ENCODE data around the gene KRT32.

The KRT32 gene

DNA sequence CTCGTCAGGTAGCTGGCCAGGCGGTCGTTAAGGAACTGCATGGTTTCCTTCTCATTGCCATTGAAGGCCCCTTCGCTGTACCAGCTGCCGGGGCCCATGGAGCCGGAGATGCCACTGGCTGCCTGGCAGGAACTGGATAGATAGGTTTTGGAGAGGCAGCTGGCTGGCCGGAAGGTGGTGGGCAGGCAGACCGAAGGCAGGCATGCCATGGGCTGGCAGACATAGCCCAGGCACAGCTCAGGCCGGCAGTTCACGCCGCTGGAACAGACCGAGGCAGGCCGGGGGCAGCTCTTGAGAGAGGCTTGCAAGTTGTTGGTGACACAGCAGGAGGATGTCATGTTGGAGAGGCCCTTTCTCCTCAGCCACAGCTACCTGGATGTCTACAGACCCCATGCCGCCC, at the start of gene KRT32:
KRT32 (minus strand) TSS at position 399 of the 400 bp plus-strand sequence; CDS start at position 338, 61 bp downstream.
- DNase-seq: no peak

DNA sequence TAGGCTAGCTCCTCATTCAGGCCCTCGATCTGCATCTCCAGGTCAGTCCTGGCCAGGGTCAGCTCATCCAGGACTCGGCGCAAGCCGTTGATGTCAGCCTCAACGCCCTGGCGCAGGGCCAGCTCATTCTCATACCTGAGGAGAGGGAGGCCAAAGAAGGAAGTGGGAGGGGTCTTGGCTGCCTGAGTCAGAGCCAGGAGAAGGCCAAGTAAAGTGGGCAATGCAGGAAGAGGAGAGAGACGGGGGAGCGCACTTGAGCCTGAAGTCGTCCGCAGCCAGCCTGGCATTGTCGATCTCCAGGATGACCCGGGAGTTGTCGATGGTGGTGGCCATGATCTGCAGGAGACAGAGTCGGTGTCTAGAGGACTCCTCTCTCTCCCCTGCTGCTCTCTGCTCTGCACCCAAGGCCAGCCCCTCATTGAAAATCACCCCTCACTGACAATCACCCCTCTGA, 49.7 kb upstream of the KRT32 start:
- no peak for DNase-seq

DNA sequence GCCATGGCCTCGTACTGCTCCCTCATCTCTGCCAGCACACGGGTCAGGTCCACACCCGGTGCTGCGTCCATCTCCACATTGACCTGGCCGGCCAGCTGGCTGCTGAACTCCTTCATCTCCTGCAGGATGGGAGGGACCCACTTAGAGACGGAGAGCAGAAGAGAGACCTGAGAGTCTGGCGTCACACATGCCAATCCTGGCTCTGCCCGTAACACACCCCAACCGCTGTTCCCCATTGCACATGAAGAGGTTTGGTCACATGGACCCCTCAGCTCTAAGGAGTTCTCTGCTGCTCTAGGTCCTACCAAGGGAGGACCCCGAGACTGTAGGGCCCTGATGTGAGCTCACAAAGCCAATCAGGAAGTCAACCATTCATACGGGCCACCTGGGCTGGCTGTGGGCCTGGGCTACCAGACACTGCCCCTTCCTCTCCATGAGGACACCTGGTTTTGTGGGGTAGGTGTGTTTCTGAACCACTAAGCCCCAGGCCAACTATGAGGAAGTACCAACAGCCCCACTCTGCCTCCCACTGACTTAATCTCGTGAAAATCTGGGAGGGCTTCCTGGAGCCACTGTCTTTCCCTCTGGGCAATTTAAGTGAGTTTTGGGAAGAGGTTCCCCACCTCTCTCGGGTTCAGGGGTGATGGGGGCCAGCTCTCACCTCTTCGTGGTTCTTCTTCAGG, 49.1 kb upstream of the KRT32 start:
- no peak for DNase-seq

DNA sequence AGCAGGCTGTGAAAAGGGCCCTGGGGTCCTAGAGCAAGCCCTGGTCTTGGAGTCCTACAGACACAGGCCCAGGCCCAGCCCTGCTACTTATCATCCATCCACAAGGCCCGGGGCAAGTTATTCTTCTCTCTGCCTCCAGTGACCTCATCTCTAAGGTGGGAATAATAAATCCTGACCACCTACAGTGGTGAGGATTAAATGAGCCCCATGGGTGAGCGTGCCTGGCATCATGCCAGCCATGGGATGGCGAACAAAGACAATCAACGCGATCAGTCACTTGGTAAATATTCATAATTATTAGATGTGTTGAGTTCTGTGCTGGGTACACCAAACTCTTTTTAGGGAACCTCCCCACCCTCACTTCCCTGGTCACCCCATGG, 46.0 kb upstream of the KRT32 start:
- peak in 2 of 3 experiments; percentile 87 to 96 for DNase-seq

DNA sequence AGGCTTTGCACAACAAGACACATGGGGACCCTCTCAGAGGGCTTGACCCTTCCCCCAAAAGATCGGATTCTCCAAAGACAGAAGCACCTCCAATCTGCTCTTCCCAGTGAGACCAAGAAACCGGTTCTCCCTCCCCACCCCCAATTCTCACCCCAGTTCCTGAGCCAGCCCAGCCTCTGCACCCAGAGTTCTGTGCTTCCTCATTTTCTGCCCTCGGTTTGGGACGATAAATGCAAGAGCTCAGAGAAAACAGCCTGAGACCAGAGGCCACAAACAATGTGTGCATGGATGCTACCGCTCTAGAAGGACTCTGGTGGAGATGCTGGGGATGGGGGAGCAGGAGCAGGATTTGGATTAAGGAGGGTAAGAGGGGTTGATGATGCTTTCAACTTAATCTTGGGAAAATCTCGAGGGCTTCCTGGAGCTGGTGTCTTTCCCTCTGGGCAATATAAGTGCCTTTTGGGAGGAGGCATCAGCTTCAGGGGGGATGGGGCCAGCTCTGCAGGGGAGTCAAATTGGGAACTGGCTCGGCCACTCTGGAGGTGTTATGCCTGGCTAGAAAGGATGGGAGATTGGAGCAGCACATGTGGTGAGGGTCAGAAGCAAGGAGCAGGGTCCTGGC, 45.5 kb upstream of the KRT32 start:
- DNase-seq: no peak

- no peak for DNase-seq
Observed at GRCh38 chr17:41511716-41512115, 44.5 kb upstream of the KRT32 start.

DNA sequence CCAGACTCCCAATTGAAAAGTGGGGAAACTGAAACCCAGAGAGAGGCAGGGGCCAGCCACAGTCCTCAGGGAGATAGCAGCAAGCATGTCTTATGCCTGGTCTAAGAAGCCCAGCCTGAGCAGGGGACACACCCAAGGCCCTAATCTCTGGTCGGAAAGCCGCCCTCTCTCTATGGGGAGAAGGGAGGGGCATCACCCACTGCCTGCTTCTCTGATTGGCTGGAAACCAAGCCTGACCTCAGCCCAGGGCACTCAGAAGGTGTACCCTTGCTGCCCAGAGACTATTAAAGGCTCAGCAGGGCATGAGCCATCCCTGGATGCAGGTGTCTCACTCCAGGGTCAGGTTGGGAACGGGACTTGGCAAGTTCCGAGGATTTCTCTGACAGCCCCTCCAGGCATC, 43.9 kb upstream of the KRT32 start:
- DNase-seq: peak in 2 of 3 experiments; percentile 65 to 78

DNA sequence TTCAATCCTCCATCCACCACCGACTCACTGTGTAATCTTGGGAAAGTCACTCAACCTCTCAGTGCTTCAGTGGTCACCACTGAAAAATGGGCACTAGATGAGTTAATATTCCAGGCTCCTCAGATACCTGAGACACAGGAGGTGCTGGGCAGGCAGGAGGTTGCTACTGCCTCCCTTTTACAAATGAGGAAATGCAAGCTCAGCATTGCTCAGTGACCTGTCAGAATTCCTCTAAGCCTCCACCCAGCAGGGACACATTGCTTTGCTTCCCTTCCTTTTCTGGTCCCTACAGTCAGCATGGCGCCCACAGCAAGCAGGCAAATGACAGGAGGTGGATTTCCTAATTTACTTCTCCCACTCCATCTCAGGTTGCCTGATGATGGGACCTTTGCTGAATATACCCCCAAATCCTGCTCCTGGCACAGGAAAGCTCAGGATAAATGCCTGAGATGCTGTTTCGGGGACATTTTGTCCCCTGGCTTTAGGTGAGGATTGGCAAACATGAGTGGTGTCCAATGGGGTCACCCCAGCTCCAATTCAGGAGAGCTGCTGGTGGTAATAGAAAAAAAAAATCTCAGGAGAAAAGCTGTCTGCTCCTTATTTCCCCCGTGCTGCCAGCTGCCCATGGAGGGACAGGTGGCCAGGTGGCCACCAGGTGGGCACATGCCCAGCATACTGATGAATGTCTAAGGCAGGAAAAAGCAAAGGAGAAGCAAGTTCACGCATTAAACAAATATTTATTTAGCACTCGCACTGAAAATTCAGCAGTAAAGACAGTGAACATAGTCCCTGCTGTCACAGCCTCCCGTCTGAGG, 43.3 kb upstream of the KRT32 start:
- peak in 2 of 3 experiments; percentile 65 to 78 for DNase-seq

DNA sequence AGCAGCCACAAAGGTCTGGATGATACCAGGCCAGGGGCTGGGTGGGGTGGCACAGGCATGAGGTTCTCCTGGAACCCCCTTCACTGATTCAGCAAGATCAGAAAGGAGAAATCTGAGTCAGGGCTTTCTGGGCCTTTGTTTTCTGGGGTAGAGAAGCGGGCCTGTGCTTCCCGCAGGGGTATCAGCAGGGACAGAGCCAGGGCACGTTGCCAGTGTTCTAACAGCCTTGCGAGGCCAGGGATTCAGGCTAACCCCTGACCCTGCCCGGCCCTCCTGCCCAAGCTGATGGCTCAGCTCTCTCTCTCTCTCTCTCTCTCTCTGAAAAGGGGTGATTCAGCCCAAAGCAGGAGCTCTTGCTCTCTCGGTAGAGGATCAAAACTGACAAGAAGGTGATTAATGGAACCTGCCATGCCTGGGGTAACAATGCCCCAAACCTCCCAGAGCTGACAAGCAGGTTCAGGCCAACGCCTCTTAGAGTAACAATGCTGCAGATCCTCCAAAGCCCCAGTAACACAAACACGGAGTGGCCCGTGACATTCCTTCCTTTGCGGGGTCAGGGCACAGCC, 40.2 kb upstream of the KRT32 start:
- DNase-seq: no peak

- DNase-seq: no peak
Observed at GRCh38 chr17:41505809-41506767, 38.9 kb upstream of the KRT32 start.

DNA sequence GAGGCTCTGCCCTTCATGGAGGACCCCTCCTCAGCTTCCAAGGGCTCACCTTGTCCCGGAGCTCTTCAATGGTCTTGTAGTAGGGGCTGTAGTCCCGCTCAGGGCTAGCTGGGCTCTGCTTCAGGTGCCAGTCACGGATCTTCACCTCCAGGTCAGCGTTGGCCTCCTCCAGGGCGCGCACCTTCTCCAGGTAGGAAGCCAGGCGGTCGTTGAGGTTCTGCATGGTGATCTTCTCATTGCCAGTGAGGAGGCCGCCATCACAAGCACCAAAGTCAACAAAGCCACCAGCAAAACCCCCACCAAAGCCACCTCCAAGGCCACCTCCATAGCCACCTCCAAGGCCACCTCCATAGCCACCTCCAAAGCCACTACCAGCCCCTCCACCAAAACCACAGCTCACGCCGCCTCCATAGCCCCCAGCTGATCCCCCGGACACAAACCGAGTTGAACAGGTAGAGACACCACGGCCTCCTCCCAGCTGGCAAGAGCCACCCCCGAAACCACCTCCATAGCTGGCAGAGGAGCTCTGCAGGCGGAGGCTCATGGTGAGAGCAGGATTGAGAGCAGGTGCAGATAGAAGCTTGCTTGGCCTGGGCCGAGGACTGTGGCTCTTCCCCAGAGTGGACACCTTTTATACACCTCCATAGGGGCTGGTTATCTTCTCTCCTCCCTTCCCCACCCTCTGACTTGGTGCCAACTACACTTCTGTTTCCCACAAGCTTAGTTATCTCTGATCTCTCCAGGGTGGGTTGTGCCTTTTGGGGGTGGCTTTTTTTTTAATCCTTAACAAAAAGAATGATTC, 38.0 kb upstream of the KRT32 start, which contains the start of gene KRT13:
KRT13 (minus strand) TSS at position 606 of the 802 bp plus-strand sequence; CDS start at position 544, 62 bp downstream.
- DNase-seq: no peak

DNA sequence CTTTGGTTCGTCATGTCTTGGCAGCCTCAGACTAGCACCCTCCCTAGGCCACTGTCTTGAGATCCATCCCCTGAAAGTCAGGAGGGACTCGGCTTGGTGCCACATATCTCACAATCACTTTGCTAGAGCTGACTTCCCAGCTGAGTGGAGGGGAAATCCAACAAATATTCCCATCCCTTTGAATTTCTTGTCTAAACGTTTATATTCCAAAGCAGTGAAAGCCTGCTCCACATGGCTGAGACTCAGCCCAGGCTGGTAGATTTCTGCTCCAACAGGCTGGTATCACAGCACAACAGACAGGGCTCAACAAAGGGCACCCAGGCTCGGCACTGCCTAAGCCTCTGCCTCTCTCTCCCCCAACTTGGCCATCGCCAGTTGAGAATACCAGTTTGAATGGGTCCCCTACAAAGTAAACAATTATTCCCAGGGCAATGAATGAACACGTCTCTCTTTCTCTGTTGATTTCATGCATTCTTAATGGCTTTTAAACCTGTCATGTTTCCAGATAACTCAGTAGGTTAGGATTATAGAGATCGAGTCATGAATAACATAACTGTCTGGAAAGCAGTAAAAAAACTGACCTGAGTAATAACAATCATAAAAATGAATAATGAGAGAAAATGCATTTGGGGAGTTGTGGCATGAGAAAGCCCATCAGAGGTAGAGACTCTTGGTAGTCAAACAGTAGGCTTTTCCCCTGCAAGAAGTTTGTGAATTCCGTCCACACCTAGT, 37.2 kb upstream of the KRT32 start:
- no peak for DNase-seq

DNA sequence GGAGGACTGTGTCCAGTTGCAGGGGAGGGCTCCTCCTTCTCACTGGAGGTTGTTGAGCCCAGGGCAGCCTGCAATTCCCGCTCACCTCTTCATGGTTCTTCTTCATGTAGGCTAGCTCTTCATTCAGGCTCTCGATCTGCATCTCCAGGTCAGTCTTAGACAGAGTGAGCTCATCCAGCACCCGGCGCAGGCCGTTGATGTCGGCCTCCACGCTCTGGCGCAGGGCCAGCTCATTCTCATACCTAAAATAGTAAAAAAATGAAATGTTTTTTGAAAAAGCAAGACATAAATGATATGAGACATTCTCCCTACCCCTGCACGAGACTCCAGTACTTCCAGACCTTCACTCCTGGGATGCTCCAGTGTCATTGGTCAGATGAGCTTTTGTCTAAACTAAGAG, 36.0 kb upstream of the KRT32 start:
- no peak for DNase-seq

DNA sequence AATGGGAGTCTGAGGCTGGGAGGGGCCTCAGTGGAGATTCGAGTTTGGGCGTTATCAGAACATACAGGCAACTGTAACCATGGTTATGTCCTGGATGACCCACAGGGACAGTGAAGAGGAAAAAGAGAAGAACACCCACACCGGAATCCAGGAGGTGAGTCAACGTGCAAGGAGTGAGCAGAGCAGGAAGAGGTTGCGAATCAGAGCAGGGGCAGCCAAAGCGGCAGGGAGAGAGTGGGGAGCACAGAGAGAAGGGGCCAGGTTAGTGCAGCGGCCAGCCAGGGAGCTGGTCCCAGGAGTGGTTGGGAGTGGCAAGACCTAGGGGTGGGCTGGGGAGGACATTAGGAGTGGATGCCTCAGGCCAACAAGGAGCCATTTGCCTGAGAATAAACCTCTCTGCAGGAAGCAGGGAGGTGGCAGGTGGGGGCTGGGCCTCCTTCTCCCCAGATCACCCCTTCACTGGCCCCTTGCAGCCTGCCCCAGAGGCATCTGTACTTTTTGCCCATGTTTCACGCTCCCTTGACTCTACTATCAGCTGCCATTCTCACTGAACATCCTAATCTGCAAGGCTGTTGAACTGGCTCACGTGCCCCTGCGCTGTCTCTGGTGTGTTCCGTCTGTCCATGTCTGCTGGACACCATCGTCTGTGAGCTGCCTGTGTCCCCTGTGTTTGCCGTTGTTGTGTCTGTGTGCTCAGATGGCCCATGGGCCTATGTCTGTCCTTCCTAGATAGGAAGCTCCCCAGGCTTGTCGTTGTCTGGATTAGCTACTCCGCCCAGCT, 33.1 kb upstream of the KRT32 start:
- DNase-seq: no peak

DNA sequence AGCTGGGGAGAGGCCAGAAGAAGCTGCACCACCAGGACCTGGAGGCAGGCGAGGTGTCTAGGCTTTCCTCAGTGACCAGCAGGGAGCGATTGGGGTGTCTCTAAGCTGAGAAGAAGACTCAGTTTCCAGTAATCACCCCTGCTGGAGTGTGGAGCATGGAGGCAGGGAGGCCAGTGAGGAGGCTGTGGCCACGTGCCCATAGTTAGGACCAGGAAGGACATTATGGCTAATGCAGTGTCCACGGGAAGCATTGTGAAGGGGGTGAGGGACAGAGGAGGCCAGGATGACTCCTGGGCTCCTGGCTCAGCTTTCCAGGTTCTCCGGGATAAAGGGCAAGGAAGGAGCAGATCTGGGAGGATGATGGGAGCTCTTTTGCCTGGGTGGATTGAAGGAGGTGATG, 32.5 kb upstream of the KRT32 start:
- no peak for DNase-seq

DNA sequence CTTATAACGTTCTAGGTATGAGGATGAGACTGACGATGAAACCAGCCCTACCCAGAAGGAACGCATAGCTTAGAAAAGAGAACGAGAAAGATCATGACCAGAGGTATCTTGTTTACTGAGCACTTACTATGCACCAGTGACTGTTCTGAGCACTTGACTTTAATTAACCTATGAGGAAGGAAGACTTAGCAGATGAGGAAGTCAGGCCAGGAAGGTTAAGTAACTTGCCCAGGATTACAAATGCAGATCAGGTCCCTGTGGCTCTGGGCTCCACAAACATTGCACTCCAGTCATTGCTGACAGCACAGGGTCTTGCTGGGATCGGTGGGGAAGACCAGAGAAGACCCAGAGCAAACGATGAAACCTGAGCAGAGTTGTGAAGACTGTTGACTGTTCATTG, 31.1 kb upstream of the KRT32 start:
- DNase-seq: no peak

- DNase-seq: peak in 2 of 3 experiments; percentile 11 to 38
Observed at GRCh38 chr17:41496803-41497484, 29.8 kb upstream of the KRT32 start.

- no peak for DNase-seq
Observed at GRCh38 chr17:41494524-41494923, 27.3 kb upstream of the KRT32 start.

DNA sequence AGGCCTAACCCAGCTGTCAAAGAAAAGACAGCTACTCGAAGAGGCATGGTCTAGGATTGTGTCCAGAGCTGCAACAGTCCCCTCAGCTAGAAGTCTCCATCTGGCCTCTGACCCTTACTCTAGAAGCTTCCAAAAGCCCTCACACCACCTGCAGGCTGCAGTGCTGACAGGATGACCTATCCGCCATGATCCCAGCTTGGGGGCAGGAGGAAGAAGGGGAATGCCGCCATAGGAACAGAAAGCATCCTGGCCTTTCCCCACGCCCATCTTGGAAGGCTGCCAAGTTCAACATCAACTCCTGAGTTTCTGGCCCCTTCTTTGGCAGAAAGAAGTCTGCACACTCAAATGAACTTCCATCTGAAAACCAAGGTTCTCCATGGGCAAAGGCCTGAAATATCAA, 25.6 kb upstream of the KRT32 start:
- peak; percentile 42 to 84 (median 62) for DNase-seq

All from NCI-H1417 (cell line).